ENCODE data around the gene CHFR.

CHFR gene

GRCh38 chr12:132818562-132818961 is 68.8 kb downstream of the CHFR start:
- Histone ChIP-seq H3K4me1 (ENCODE audit: control insufficient read depth, insufficient read depth, low read depth, low read length) (peaks cover 3% of the 10 kb centered on the region), H2AFZ (ENCODE audit: low read depth, low read length) (no peak overlapping the region), H3K9ac (ENCODE audit: low read length) (no peak overlapping the region), H3K27me3 (ENCODE audit: control insufficient read depth in 1 of 2, insufficient read depth in 1 of 2, low read length in 2 of 2) (no peaks in the 10 kb centered on the region), H4K8ac (ENCODE audit: low read length) (no peak overlapping the region), H3K27ac (ENCODE audit: low read length, poor library complexity, severe bottlenecking) (no peak overlapping the region), H3K4me2 (ENCODE audit: low read length, poor library complexity, severe bottlenecking) (no peak overlapping the region), H3K79me1 (replicated peaks; ENCODE audit: low read length, poor library complexity, severe bottlenecking) (peaks cover 40% of the 10 kb centered on the region), H4K91ac (ENCODE audit: low read length) (no peak overlapping the region), H3K23ac (ENCODE audit: low read length in 2 of 2) (no peak overlapping the region), H2BK15ac (ENCODE audit: low read depth, poor library complexity, severe bottlenecking) (no peak overlapping the region), H2AK5ac (ENCODE audit: low read length, severe bottlenecking) (no peak overlapping the region), H3K14ac (ENCODE audit: low read length in 2 of 2) (no peak overlapping the region), H3K9me3 (ENCODE audit: control insufficient read depth, low read length) (no peaks in the 10 kb centered on the region), H3K36me3 (ENCODE audit: control insufficient read depth in 1 of 2, insufficient read depth in 2 of 2, low read depth in 1 of 2, low read length in 2 of 2) (peaks cover 77 to 83% of the 10 kb centered on the region in 2 experiments), H3K4ac (ENCODE audit: low read depth in 1 of 2, low read length in 2 of 2) (no peak overlapping the region), H2BK12ac (ENCODE audit: low read length in 2 of 2) (no peak overlapping the region), H3K18ac (ENCODE audit: low read depth in 1 of 2, low read length in 2 of 2) (no peak overlapping the region), H3K4me3 (ENCODE audit: insufficient read depth in 1 of 2, low read depth in 1 of 2, low read length in 2 of 2) (no peak overlapping the region), H2BK5ac (ENCODE audit: low read depth, low read length, poor library complexity, severe bottlenecking) (no peak overlapping the region), H2BK120ac (ENCODE audit: low read depth, low read length) (no peak overlapping the region)
- no peak for DNase-seq
- 97% methylated on average over 8 of the region's 8 CpGs for WGBS

DNA sequence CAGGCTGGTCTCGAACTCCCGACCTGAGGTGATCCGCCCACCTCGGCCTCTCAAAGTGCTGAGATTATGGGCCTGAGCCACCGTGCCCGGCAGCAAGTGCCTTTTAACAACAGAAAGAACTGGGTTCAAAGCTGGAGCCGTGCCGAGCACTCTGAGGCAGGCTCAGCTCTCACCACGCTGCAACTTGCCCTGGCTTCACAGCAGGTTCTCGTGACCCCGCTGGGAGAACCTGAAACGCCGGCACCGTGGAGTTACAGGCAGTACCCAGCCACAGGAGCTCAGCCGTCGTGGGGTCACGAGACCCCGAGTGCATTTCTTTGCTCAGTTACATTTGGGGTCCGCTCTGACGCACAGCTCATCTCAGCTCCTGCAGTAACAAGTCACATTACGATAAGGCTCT is 73.2 kb downstream of the CHFR start:
- no peaks in the 10 kb centered on the region for H3K9me3 ChIP-seq (ENCODE audit: control insufficient read depth, low read length)
- peaks cover 79 to 84% of the 10 kb centered on the region in 2 experiments for H3K36me3 ChIP-seq (ENCODE audit: control insufficient read depth in 1 of 2, insufficient read depth in 2 of 2, low read depth in 1 of 2, low read length in 2 of 2)
- H3K4ac ChIP-seq (ENCODE audit: low read depth in 1 of 2, low read length in 2 of 2) = no peak overlapping the region
- H3K4me1 ChIP-seq (ENCODE audit: control insufficient read depth, insufficient read depth, low read depth, low read length) = no peaks in the 10 kb centered on the region
- 98% methylated on average over 21 of the region's 21 CpGs for WGBS
- H4K91ac ChIP-seq (ENCODE audit: low read length) = no peak overlapping the region
- H2AFZ ChIP-seq (ENCODE audit: low read depth, low read length) = no peak overlapping the region
- no peak overlapping the region for H3K18ac ChIP-seq (ENCODE audit: low read depth in 1 of 2, low read length in 2 of 2)
- no peak overlapping the region for H3K4me2 ChIP-seq (ENCODE audit: low read length, poor library complexity, severe bottlenecking)
- H2AK5ac ChIP-seq (ENCODE audit: low read length, severe bottlenecking) = no peak overlapping the region
- no peak overlapping the region for H4K8ac ChIP-seq (ENCODE audit: low read length)
- H2BK12ac ChIP-seq (ENCODE audit: low read length in 2 of 2) = no peak overlapping the region
- peaks cover 32% of the 10 kb centered on the region for H3K79me1 ChIP-seq (replicated peaks; ENCODE audit: low read length, poor library complexity, severe bottlenecking)
- no peak for DNase-seq
- H3K4me3 ChIP-seq (ENCODE audit: insufficient read depth in 1 of 2, low read depth in 1 of 2, low read length in 2 of 2) = no peak overlapping the region
- no peak overlapping the region for H3K23ac ChIP-seq (ENCODE audit: low read length in 2 of 2)
- H3K27ac ChIP-seq (ENCODE audit: low read length, poor library complexity, severe bottlenecking) = no peak overlapping the region
- H2BK5ac ChIP-seq (ENCODE audit: low read depth, low read length, poor library complexity, severe bottlenecking) = no peak overlapping the region
- H2BK15ac ChIP-seq (ENCODE audit: low read depth, poor library complexity, severe bottlenecking) = no peak overlapping the region
- H3K27me3 ChIP-seq (ENCODE audit: control insufficient read depth in 1 of 2, insufficient read depth in 1 of 2, low read length in 2 of 2) = no peaks in the 10 kb centered on the region
- no peak overlapping the region for H3K14ac ChIP-seq (ENCODE audit: low read length in 2 of 2)
- H2BK120ac ChIP-seq (ENCODE audit: low read depth, low read length) = no peak overlapping the region
- H3K9ac ChIP-seq (ENCODE audit: low read length) = no peak overlapping the region

DNA sequence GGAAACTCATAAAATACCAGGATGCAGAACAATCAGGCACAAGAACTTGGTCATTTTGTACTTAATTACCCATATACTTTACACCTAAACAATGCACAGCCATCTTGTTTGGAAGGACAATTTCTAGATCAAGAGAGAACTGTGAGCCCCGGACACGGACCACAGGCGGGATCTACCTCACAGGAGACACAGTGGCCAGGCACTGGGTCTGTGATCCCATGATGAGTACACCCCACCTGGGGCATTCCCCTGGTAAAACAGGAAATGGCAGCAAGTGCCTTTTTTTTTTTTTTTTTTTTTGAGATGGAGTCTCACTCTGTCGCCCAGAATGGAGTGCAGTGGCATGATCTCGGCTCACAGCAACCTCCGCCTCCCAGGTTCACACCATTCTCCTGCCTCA is 74.0 kb downstream of the CHFR start:
- Histone ChIP-seq H3K18ac (ENCODE audit: low read depth in 1 of 2, low read length in 2 of 2) (peak overlapping the region in 1 of 2 experiments; percentile 18), H3K4me1 (ENCODE audit: control insufficient read depth, insufficient read depth, low read depth, low read length) (no peaks in the 10 kb centered on the region), H2BK5ac (ENCODE audit: low read depth, low read length, poor library complexity, severe bottlenecking) (no peak overlapping the region), H3K9me3 (ENCODE audit: control insufficient read depth, low read length) (no peaks in the 10 kb centered on the region), H2BK120ac (ENCODE audit: low read depth, low read length) (no peak overlapping the region), H2AK5ac (ENCODE audit: low read length, severe bottlenecking) (no peak overlapping the region), H3K4ac (ENCODE audit: low read depth in 1 of 2, low read length in 2 of 2) (no peak overlapping the region), H2AFZ (ENCODE audit: low read depth, low read length) (no peak overlapping the region), H3K14ac (ENCODE audit: low read length in 2 of 2) (no peak overlapping the region), H4K8ac (ENCODE audit: low read length) (no peak overlapping the region), H2BK15ac (ENCODE audit: low read depth, poor library complexity, severe bottlenecking) (no peak overlapping the region), H3K27ac (ENCODE audit: low read length, poor library complexity, severe bottlenecking) (no peak overlapping the region), H4K91ac (ENCODE audit: low read length) (no peak overlapping the region), H3K27me3 (ENCODE audit: control insufficient read depth in 1 of 2, insufficient read depth in 1 of 2, low read length in 2 of 2) (no peaks in the 10 kb centered on the region), H3K4me2 (ENCODE audit: low read length, poor library complexity, severe bottlenecking) (no peak overlapping the region), H3K4me3 (ENCODE audit: insufficient read depth in 1 of 2, low read depth in 1 of 2, low read length in 2 of 2) (no peak overlapping the region), H3K23ac (ENCODE audit: low read length in 2 of 2) (no peak overlapping the region), H3K9ac (ENCODE audit: low read length) (no peak overlapping the region), H3K36me3 (ENCODE audit: control insufficient read depth in 1 of 2, insufficient read depth in 2 of 2, low read depth in 1 of 2, low read length in 2 of 2) (peaks cover 78 to 84% of the 10 kb centered on the region in 2 experiments), H2BK12ac (ENCODE audit: low read length in 2 of 2) (no peak overlapping the region), H3K79me1 (replicated peaks; ENCODE audit: low read length, poor library complexity, severe bottlenecking) (peaks cover 29% of the 10 kb centered on the region)
- no peak for DNase-seq
- 94% methylated on average over 3 of the region's 6 CpGs for WGBS

- H3K27ac ChIP-seq (ENCODE audit: low read length, poor library complexity, severe bottlenecking) = no peak overlapping the region
These were observed 74.6 kb downstream of the CHFR start for GRCh38 chr12:132812631-132813305.

More at GRCh38 chr12:132812631-132813305, 74.6 kb downstream of the CHFR start:
- Histone ChIP-seq H3K27me3 (ENCODE audit: control insufficient read depth in 1 of 2, insufficient read depth in 1 of 2, low read length in 2 of 2) (no peaks in the 10 kb centered on the region), H3K18ac (ENCODE audit: low read depth in 1 of 2, low read length in 2 of 2) (no peak overlapping the region), H2BK12ac (ENCODE audit: low read length in 2 of 2) (no peak overlapping the region), H2AK5ac (ENCODE audit: low read length, severe bottlenecking) (no peak overlapping the region), H3K79me1 (replicated peaks; ENCODE audit: low read length, poor library complexity, severe bottlenecking) (peaks cover 31% of the 10 kb centered on the region), H4K8ac (ENCODE audit: low read length) (no peak overlapping the region), H2AFZ (ENCODE audit: low read depth, low read length) (no peak overlapping the region), H3K4me2 (ENCODE audit: low read length, poor library complexity, severe bottlenecking) (no peak overlapping the region), H3K23ac (ENCODE audit: low read length in 2 of 2) (no peak overlapping the region), H3K9me3 (ENCODE audit: control insufficient read depth, low read length) (no peaks in the 10 kb centered on the region), H3K4ac (ENCODE audit: low read depth in 1 of 2, low read length in 2 of 2) (no peak overlapping the region), H3K36me3 (ENCODE audit: control insufficient read depth in 1 of 2, insufficient read depth in 2 of 2, low read depth in 1 of 2, low read length in 2 of 2) (peaks cover 78 to 84% of the 10 kb centered on the region in 2 experiments), H2BK5ac (ENCODE audit: low read depth, low read length, poor library complexity, severe bottlenecking) (no peak overlapping the region), H3K9ac (ENCODE audit: low read length) (no peak overlapping the region), H2BK15ac (ENCODE audit: low read depth, poor library complexity, severe bottlenecking) (no peak overlapping the region), H3K4me1 (ENCODE audit: control insufficient read depth, insufficient read depth, low read depth, low read length) (no peaks in the 10 kb centered on the region), H3K4me3 (ENCODE audit: insufficient read depth in 1 of 2, low read depth in 1 of 2, low read length in 2 of 2) (no peak overlapping the region), H3K14ac (ENCODE audit: low read length in 2 of 2) (no peak overlapping the region), H4K91ac (ENCODE audit: low read length) (no peak overlapping the region), H2BK120ac (ENCODE audit: low read depth, low read length) (no peak overlapping the region)
- WGBS = 52% methylated on average over 6 of the region's 8 CpGs
- DNase-seq = peak; percentile 92

Data from mesenchymal stem cell (in vitro differentiated cells and primary cell).